Epithelial cell of prostate (primary cell): Measurements from ENCODE around the gene RSAD2.
A peak's percentile ranks its signal among the peaks of the same experiment; 100 is the strongest.
"Not testable (repeated sequence)": the region's sequence is repeated elsewhere in the genome, so short reads cannot be mapped to it uniquely, and the experiment has no call there.

ENCODE experiments used
- DNase-seq: peaks from one replicate; pipeline ENCODE4 v3.0.0-alpha.2; 2011; ENCODE audit warnings: low read depth, low spot score
- H3K27ac ChIP-seq: fragments of 450-650 bp; 2 replicates; pipeline ENCODE4 v1.5.1; 2017; ENCODE audit warnings: mild to moderate bottlenecking

Gene RSAD2

GRCh38 chr2:6877402-6878304 is at the start of gene RSAD2:
TSS of gene RSAD2 (plus strand) at chr2:6877777. CDS start at chr2:6877801, 24 bp downstream.
- DNase-seq: peak; percentile 77
- no peak within 1 kb of the TSS for H3K27ac ChIP-seq

GRCh38 chr2:6828299-6828584 is 49.3 kb upstream of the RSAD2 start:
- no peak overlapping the region for H3K27ac ChIP-seq
- no peak for DNase-seq

GRCh38 chr2:6831229-6831628 is 46.3 kb upstream of the RSAD2 start:
- DNase-seq: no peak
- no peak overlapping the region for H3K27ac ChIP-seq

GRCh38 chr2:6832596-6833299 is 44.8 kb upstream of the RSAD2 start:
- H3K27ac ChIP-seq: no peak overlapping the region
- DNase-seq: no peak

- H3K27ac ChIP-seq: no peak overlapping the region
- DNase-seq: no peak
Measured at GRCh38 chr2:6833300-6833604, 44.3 kb upstream of the RSAD2 start.

- no peak overlapping the region for H3K27ac ChIP-seq
- no peak for DNase-seq
Measured at GRCh38 chr2:6834163-6834562, 43.4 kb upstream of the RSAD2 start.

- no peak overlapping the region for H3K27ac ChIP-seq
- no peak for DNase-seq
Measured at GRCh38 chr2:6835467-6835866, 42.1 kb upstream of the RSAD2 start.

GRCh38 chr2:6838673-6839319 is 38.8 kb upstream of the RSAD2 start:
- H3K27ac ChIP-seq: no peak overlapping the region
- no peak for DNase-seq

GRCh38 chr2:6841537-6842287 is 35.9 kb upstream of the RSAD2 start:
- no peak for DNase-seq
- no peak overlapping the region for H3K27ac ChIP-seq

GRCh38 chr2:6845312-6845711 is 32.3 kb upstream of the RSAD2 start:
- H3K27ac ChIP-seq: no peak overlapping the region
- no peak for DNase-seq

GRCh38 chr2:6845903-6846302 is 31.7 kb upstream of the RSAD2 start:
- no peak overlapping the region for H3K27ac ChIP-seq
- DNase-seq: no peak

GRCh38 chr2:6846540-6846939 is 31.0 kb upstream of the RSAD2 start:
- no peak for DNase-seq
- H3K27ac ChIP-seq: no peak overlapping the region

- no peak for DNase-seq
Measured at GRCh38 chr2:6846967-6847681, 30.5 kb upstream of the RSAD2 start.

GRCh38 chr2:6852195-6852594 is 25.4 kb upstream of the RSAD2 start:
- no peak for DNase-seq
- no peak overlapping the region for H3K27ac ChIP-seq

More at GRCh38 chr2:6846967-6847681, 30.5 kb upstream of the RSAD2 start:
- H3K27ac ChIP-seq: no peak overlapping the region

GRCh38 chr2:6854416-6854815 is 23.2 kb upstream of the RSAD2 start:
- DNase-seq: no peak
- no peak overlapping the region for H3K27ac ChIP-seq

- peak; percentile 16 for DNase-seq
Measured at GRCh38 chr2:6855860-6856547, 21.6 kb upstream of the RSAD2 start.

GRCh38 chr2:6856548-6856920 is 21.0 kb upstream of the RSAD2 start:
- no peak overlapping the region for H3K27ac ChIP-seq

More at GRCh38 chr2:6855860-6856547, 21.6 kb upstream of the RSAD2 start:
- H3K27ac ChIP-seq: no peak overlapping the region

GRCh38 chr2:6858466-6859027 is 19.0 kb upstream of the RSAD2 start:
- not testable (repeated sequence) for DNase-seq

More at GRCh38 chr2:6856548-6856920, 21.0 kb upstream of the RSAD2 start:
- no peak for DNase-seq

GRCh38 chr2:6860296-6860695 is 17.3 kb upstream of the RSAD2 start:
- no peak for DNase-seq
- H3K27ac ChIP-seq: no peak overlapping the region

More at GRCh38 chr2:6858466-6859027, 19.0 kb upstream of the RSAD2 start:
- H3K27ac ChIP-seq: not testable (repeated sequence)
